GM21381 (cell line): ENCODE measurements around the gene PNLIPRP1.
A peak's percentile ranks its signal among the peaks of the same experiment; 100 is the strongest.

Source experiments
- ATAC-seq: cut with Tn5 transposase; IDR thresholded peaks from one replicate; pipeline ENCODE4 v1.9.1; 2021; ENCODE audit warnings: mild to moderate bottlenecking, moderate library complexity; ENCODE audit not compliant: unreplicated experiment

Gene PNLIPRP1

GRCh38 chr10:116629340-116629739 is 38.6 kb downstream of the PNLIPRP1 start:
- ATAC-seq: no peak

DNA sequence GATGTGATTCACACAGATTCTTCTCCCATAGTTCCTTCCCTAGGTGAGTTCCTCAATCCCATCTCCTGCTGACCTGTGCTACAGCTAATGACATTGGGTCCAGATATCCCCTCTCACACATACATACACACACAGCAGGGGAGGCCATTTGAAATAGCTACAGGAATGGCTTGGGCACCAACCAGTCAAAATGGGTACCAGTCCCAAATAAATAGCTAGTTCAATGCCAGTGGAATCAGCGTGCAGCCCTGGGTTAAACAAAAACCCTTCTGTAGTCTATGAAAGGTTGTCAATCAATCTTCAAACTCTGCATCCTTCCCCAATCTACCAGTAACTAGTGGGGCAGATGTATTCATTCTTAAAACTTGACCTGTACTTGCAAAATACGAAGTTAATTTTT is 39.3 kb downstream of the PNLIPRP1 start:
- no peak for ATAC-seq

- no peak for ATAC-seq
Measured at GRCh38 chr10:116631871-116632295, 41.1 kb downstream of the PNLIPRP1 start.

DNA sequence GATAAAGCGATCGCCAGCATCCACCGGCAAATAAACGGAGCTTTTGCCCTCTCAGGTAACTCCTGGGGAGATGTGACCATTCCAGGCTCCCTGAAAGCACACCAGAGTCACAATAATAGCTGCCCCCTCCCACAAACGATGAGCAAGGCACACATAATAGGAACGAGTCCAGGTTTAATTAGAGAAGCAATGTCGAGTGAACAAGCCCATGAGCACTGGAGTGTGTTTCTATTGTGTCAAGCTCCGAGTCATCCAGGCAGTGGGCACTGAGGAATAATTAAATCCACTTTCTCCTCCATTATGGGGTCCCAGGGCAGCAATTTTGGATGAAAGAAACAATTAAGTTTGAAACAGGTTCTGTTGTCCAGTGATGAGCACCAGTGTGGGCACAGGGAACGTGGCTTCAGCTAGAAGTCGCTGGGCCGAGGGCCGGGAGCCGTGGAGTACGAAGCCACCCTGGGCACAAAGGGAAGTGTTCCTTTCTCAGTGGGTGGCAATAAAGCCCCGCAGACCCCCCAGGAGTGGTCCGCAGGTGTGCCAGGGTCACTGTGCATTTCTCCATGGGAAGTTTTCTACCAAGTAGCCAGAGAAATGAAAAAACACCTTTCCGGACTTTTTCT is 41.9 kb downstream of the PNLIPRP1 start:
- no peak for ATAC-seq

- ATAC-seq: no peak
Measured at GRCh38 chr10:116633216-116633600, 42.4 kb downstream of the PNLIPRP1 start.

DNA sequence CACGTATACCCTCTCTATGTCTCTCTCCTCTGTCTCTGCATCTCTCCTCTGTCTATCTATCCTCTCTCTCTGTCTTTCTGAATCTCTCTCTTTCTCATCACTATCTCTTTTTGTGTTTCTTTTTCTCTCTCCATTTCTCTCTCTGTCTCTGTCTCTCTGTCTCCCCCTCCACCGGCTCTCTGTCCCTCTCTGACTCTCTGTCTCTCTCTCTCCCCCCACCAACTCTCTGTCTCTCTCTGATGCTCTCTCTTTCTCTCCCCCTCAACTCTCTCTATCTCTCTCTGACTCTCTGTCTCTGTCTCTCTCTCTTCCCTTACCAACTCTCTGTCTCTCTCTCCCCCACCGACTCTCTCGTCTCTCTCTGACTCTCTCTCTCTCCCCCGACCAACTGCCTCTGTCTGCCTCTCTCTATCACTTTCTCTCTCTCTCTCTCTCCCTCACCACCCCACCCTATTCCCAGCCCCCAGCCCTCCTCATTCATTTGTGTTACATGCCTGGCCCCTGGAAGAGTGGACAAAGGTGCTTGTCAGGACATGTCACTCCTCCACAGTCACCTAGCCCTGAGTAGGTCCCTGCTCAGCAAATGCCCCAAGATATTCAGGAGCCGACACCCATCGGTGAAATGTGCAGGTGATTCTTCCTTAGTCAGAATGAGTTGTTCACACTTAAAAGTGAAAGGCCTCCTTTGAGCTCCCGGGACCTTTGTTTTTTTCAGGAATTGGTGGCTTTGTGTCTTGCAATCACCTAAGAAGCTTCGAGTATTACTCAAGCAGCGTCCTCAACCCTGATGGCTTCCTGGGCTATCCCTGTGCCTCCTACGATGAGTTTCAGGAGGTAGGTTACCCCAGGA is 43.6 kb downstream of the PNLIPRP1 start:
- ATAC-seq: no peak

GRCh38 chr10:116636385-116636784 is 45.6 kb downstream of the PNLIPRP1 start:
- ATAC-seq: no peak

DNA sequence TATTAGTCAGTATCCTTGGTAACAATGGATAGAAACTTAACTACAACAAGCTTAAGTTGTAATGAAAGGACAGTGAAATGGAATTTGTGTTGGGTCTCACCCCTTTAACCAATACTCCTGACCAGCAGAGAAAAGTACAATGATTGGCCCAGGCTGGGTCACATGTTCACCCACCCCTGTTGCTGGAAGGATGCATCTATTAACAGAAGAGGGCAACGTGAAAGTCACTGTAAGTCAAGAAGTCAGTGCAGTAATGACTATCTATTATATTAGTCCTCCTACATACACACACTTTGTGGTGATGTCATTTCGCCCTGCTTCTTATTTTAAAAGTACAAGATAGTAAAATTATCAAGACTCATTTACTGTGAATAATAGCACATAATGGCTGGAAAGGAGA is 46.2 kb downstream of the PNLIPRP1 start:
- no peak for ATAC-seq

- no peak for ATAC-seq
Measured at GRCh38 chr10:116637830-116638229, 47.1 kb downstream of the PNLIPRP1 start.

DNA sequence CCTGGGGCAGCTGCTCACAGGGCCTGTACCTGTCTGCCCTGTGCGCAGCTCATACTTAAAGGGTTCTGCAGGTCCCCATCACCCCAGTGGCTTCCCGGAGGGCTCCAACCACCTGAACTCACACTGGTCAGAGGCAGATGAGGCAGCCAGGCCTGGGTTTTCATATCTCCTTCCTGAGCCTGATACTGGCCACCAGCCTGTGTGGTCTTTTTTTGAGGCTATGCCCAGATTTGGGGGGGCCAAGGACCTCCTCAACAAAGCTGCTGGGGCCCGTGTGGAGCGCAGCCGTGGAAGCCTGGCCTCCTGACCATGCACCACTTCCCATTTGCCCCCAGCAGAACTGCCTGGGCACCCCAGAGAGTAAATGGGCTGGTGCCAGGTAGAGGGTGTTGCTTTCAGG is 55.7 kb downstream of the PNLIPRP1 start:
- no peak for ATAC-seq

- ATAC-seq: no peak
Measured at GRCh38 chr10:116648903-116649302, 58.1 kb downstream of the PNLIPRP1 start.

GRCh38 chr10:116653885-116654284 is 63.1 kb downstream of the PNLIPRP1 start:
- ATAC-seq: no peak

DNA sequence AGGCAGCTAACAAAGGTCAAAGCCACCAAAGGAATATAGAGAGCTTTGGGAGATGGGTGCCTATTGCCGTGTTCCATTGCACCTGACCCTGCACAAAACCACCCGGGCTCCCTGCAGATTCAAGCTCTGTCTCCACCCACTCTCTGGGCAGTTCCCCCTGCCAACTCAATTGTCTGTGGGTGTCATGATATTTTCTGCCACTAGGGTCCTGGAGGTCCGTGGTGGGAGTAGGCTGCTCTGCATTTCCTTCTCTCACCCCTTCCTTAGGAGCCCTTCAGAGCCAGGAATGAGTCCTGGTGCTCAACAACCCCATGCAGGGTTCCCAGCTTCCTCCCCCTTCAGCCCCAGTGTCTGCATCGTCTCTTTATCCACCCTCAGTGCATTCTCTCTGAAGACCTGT is 64.1 kb downstream of the PNLIPRP1 start:
- ATAC-seq: peak; percentile 52

GRCh38 chr10:116655568-116655967 is 64.8 kb downstream of the PNLIPRP1 start:
- ATAC-seq: no peak

DNA sequence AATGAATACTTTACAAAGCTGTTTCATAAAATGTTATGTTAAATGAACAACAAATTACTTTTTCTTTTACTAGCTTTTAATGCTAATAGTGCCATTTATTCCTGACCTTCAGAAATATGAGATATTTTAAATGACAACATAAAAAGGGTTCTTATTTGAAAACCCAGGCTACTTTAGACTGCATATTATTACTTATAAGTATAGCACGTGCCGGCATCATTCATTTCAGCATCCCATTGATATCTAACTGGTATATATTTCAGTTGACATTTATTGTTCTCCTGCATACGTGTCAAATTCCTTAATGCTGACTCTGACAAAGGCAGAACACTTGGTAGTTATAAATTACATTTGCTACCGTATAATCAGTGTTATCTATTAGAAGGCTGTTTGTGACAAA is 65.3 kb downstream of the PNLIPRP1 start:
- no peak for ATAC-seq

DNA sequence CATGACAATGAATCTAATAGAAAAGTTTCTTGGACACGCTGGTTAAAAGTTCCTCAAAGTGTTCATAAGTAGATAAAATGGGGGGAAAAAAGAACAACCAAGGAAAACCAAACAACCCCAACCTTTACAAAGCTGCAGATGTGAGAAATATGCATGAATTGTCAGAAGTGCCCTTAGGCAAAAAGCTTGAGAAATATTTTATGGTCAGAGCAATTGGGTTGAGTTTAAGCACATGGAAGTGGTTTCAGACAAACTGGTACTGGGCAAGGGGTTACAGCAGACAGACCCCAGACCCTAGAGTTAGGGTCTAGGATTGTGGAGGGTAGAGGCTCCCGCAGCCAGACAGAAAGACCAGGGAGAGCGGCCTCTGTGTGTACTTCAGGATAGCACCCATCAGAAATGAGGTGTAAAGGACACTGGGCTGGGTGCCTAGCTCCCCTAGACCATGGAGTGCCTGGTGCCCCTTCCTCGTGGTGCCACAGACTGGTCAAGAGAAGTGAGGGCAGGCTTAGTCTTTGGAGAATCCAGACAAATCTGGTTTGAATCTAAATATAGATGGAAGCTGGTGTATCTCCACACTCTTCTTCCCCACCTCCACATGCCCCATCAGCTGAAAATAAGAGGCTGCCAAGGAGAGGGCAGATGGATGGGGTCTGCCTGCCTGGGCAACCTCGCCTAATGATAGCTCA is 67.2 kb downstream of the PNLIPRP1 start:
- no peak for ATAC-seq
